SH-SY5Y (cell line): ENCODE measurements around the gene MUSTN1.

ENCODE experiments used
- GATA2 ChIP-seq: IDR thresholded peaks from 2 replicates; pipeline ENCODE4 v1.6.1; 2011; ENCODE audit warnings: mild to moderate bottlenecking, low read depth, low read length
- GATA3 ChIP-seq: IDR thresholded peaks from 2 replicates; pipeline ENCODE4 v1.6.1; 2011; ENCODE audit warnings: low read depth, mild to moderate bottlenecking, low read length, moderate library complexity

DNA sequence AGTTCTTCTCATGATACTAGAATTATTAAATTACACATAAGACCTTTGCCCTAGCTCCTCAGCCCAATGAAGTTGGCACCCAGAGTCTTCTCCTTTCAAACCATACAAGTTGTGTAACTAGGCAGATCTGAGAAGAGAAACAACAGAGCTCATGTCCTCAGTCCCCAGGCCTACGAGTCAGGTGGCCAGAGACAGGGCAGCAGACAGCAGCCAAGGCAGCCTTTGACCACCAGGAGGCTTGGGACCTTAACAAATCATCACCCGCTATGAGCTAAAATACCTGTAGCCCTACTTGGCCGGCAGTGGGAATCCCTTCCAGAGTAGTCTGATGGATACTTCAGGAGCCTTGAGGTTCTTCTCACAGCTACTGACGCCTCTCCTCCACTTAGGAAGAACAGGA, 44.3 kb upstream of the MUSTN1 start:
- no peak for TF ChIP-seq GATA3
- no peak for TF ChIP-seq GATA2
